GM12874 (cell line): Measurements from ENCODE around the gene CEP89.

Source experiments
- TF ChIP-seq, protein P1 (sequence below): IDR thresholded peaks from 2 replicates; pipeline ENCODE4 v1.5.1; 2011; ENCODE audit warnings: low read depth, mild to moderate bottlenecking, control low read depth, low read length, moderate library complexity; ENCODE audit not compliant: insufficient read depth

CEP89 gene

DNA sequence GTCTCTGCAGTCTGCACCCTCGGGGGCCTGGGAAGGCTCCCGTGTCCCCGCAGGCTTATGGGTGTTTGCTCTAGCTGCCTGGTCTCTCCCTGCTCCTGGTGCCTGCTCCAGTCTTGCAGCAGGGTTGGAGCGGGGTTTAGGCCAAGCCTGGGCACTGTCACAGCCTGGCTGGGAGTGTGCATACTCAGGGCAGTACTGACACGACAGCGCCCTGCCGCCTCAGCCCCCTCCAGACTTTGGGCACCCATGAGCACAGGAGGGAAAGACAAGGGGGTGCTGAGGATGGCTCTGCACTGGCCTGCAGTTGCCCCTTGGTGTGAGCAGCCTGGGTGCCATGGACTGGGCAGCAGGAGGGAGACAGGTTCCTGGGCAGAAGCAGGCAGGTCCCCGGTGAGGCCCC, 35.7 kb downstream of the CEP89 start:
- TF ChIP-seq, protein P1, sequence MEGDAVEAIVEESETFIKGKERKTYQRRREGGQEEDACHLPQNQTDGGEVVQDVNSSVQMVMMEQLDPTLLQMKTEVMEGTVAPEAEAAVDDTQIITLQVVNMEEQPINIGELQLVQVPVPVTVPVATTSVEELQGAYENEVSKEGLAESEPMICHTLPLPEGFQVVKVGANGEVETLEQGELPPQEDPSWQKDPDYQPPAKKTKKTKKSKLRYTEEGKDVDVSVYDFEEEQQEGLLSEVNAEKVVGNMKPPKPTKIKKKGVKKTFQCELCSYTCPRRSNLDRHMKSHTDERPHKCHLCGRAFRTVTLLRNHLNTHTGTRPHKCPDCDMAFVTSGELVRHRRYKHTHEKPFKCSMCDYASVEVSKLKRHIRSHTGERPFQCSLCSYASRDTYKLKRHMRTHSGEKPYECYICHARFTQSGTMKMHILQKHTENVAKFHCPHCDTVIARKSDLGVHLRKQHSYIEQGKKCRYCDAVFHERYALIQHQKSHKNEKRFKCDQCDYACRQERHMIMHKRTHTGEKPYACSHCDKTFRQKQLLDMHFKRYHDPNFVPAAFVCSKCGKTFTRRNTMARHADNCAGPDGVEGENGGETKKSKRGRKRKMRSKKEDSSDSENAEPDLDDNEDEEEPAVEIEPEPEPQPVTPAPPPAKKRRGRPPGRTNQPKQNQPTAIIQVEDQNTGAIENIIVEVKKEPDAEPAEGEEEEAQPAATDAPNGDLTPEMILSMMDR, result no peak

DNA sequence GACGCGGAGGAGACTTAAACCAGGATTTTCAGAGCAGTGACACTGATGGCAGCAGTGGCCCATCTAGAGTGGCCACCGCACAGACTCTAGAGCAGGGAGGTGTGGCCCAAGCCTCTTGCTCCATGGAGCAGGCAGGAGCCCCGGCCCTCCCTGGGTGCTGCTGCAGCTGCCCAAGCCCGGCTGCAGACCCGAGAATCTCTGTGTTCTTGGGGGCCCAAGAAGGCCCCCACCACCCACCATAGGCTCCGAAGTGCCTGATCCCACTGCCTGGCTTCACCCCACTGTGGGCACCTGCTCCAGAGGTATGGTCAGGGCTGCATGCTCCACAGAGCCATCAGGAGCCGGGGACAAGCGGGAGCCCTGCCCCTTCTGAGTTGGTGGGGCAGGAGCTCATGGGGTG, 36.1 kb downstream of the CEP89 start:
- TF ChIP-seq, protein P1, result no peak

DNA sequence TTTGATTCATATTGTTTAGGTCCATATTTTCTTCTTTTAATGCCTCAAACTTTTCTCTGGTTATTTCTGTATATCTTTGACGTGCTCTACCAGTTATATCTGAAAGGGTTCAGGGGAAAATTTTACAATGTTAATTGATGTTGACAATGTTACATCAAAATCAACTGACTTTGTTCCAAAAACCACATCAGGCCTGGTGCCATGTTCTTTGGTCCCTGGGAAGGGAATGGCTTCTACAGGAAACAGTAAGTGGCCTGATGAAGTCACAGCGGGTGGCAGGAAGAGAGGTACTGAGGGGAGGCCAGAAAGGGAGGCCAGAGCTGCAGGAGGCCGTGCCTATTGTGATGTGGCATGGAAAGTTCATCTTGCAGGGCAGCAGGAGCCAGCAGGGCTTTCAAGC, 38.2 kb downstream of the CEP89 start:
- TF ChIP-seq, protein P1, result no peak

DNA sequence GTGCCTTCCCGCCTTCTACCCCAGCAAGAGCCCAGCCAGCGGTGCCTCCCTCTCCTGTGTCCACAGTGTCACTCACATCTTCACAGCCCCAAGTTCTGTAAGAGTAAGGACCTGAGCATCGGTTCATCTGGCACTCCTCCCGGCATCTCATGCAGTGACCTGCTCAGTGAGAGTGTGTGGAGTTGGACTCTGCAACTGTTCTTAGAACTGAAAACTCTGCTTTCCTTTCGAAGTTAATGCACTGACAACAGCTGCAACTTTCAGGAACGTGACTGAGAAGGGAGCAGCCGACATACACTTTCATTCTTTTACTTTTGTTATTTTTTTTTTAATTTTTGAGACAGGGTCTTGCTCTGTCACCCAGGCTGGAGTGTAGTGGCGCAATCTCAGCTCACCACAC, 41.2 kb downstream of the CEP89 start:
- TF ChIP-seq, protein P1, result no peak

DNA sequence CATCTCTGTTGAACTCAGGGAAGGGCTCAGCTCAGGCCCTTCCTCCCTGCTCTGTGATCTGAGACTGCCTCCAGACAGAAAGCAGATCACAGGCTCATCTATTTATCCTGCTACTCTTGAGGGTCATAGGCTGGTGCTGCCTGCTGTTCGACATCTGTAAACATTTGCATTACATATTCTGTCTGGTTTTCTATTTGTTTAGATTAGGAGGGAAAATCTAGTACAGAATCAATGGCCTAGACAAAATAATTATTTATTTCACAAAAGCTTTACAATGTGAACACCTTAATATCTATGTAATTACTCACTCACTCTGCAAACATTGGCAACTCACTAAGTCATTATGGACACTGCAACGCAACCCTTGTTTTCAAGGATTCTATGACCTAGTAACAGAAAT, 43.0 kb downstream of the CEP89 start:
- TF ChIP-seq, protein P1, result no peak

DNA sequence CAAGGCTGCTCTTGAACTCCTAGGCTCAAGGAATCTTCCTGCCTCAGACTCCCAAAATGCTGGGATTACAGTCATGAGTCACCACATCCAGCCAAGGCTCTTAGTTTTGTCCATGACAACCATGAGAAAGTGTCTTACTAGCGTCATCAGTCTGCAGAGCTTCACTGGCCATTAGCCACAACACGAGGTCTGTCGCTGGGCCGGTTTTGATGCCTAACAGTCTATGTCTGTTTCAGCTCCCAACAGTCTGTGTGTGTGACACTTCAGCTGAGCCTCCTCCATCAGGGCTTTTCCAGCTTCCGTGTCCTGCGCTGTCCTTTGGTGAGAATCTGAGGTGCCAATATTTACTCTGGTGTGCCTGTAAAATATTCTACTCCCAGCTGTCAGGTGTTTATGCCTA, 47.6 kb downstream of the CEP89 start:
- TF ChIP-seq, protein P1, result no peak

DNA sequence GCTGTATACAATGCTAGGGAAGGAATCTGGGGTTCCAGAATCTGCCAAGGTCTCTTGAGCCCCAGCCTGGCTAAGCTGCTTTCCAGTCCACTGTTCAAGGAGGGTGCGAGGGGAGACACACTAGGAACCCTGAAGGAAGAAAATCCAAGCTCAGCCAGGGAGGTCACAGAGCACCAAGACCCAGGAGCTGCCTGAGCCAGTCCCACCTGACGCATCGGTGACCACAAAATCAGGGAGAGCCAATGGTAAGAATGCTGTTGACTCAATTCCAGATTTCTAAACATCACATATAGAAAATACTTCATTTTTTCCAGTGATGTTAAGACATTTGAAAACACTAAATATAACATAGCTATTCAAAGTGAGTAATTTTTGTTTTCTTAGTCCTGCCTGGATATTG, 50.1 kb downstream of the CEP89 start:
- TF ChIP-seq, protein P1, result no peak

DNA sequence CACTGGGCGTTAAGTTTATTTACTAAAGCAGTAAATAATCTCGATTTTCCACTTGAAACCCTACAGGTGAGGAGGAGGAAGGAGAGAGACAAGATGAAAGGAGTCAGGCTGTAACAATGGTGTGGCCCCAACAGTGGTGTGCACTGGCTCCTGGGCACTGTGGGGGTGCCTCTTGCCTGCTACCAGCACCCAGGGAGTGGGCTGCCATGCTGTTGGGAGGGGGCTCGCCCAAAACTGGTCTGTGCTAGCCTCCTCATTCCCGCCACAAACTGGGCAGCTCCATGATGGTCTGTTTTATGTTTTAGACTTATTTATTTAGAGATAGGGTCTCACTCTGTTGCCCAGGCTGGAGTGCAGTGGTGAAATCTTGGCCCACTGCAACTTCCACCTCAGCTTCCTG, 52.4 kb downstream of the CEP89 start:
- TF ChIP-seq, protein P1, result no peak
